Endothelial cell of umbilical vein (primary cell): ENCODE results near the gene ITGB1. TPM values are rescaled to one million over a fixed set of nuclear protein-coding genes. Genes with fewer than 3 reads are reported as not detected.

ENCODE experiments used
- BruUV-seq: library from RNA; stranded (reverse); fragments of 400-500 nt; replicated peaks from 2 replicates; lab custom pipeline; 2021; lab: Mats Ljungman, UMichigan
- CTCF ChIA-PET: fragments of 300-600, 350-600 bp; sonication (Branson Sonifier 250); formaldehyde crosslinking; loops from one replicate; lab custom pipeline; 2021; ENCODE audit warnings: antibody characterized with exemption, inconsistent platforms; lab: Charles Lee
- POLR2A ChIA-PET: fragments of 300-600, 350-600 bp; sonication (Branson Sonifier 250); formaldehyde crosslinking; loops from one replicate; lab custom pipeline; 2021; ENCODE audit warnings: antibody characterized with exemption, inconsistent platforms; lab: Charles Lee
- DNase-seq: peaks from one replicate; pipeline ENCODE4 v3.0.0-alpha.2; 2011; ENCODE audit warnings: low read depth, low spot score
- FAIRE-seq: peaks from 2 replicates; lab custom pipeline; 2011; peaks lifted over from hg19 to GRCh38; lab: Jason Lieb, UNC
- H2AFZ ChIP-seq: 2 replicates; pipeline ENCODE4 v1.6.0; 2012; ENCODE audit warnings: low read depth, low read length, control low read depth, inconsistent platforms
- H3K27ac ChIP-seq: 2 replicates; pipeline ENCODE4 v1.5.1; 2011; ENCODE audit warnings: low read depth, mild to moderate bottlenecking, control low read depth, low read length, moderate library complexity; ENCODE audit not compliant: insufficient read depth
- H3K27me3 ChIP-seq, 2 experiments: 2 replicates each; pipeline versions ENCODE4 v1.6.0 to v1.6.1; 2011; ENCODE audit warnings: low read length in 2 of 2, mixed read lengths in 1 of 2; ENCODE audit not compliant: control insufficient read depth in 2 of 2, insufficient read depth in 2 of 2
- H3K36me3 ChIP-seq, 2 experiments: 2 replicates in 1 of 2; 3 replicates in 1 of 2; pipeline ENCODE4 v1.5.1; 2011; ENCODE audit warnings: low read length in 2 of 2, mild to moderate bottlenecking in 1 of 2, moderate library complexity in 1 of 2; ENCODE audit not compliant: control insufficient read depth in 2 of 2, insufficient read depth in 2 of 2; ENCODE audit errors: extremely low read depth in 1 of 2
- H3K4me1 ChIP-seq: 3 replicates; pipeline ENCODE4 v1.5.1; 2011; ENCODE audit warnings: mild to moderate bottlenecking, low read length; ENCODE audit not compliant: control insufficient read depth, insufficient read depth; ENCODE audit errors: extremely low read depth
- H3K4me2 ChIP-seq: 2 replicates; pipeline ENCODE4 v1.6.1; 2011; ENCODE audit warnings: low read length, control low read depth, mixed read lengths; ENCODE audit not compliant: insufficient read depth
- H3K4me3 ChIP-seq, 3 experiments: fragments of 200-600 bp in 1 of 3; sonication (generic), shearing (Covaris generic) in 1 of 3; replicated peaks in 1 of 3; 2 replicates each; pipeline ENCODE4 v1.5.1; 2011 to 2016; ENCODE audit warnings: control low read depth in 3 of 3, low read length in 3 of 3, mild to moderate bottlenecking in 2 of 3, inconsistent platforms in 1 of 3, low read depth in 1 of 3, moderate library complexity in 1 of 3; ENCODE audit not compliant: insufficient read depth in 1 of 3
- H3K79me2 ChIP-seq: 2 replicates; pipeline ENCODE4 v1.6.0; 2012; ENCODE audit warnings: low read length, inconsistent platforms; ENCODE audit not compliant: control insufficient read depth, insufficient read depth
- H3K9ac ChIP-seq: replicated peaks from 2 replicates; pipeline ENCODE3; 2011; ENCODE audit warnings: low read length, control low read depth; ENCODE audit not compliant: insufficient read depth; ENCODE audit errors: extremely low read depth
- H3K9me1 ChIP-seq: replicated peaks from 3 replicates; pipeline ENCODE4 v1.6.0; 2011; ENCODE audit warnings: mild to moderate bottlenecking, low read length; ENCODE audit not compliant: control insufficient read depth, insufficient read depth; ENCODE audit errors: extremely low read depth
- H3K9me3 ChIP-seq: replicated peaks from 2 replicates; pipeline ENCODE4 v1.5.1; 2012; ENCODE audit warnings: low read length, inconsistent platforms; ENCODE audit not compliant: control insufficient read depth, insufficient read depth
- H4K20me1 ChIP-seq: replicated peaks from 2 replicates; pipeline ENCODE3; 2011; ENCODE audit warnings: mild to moderate bottlenecking, low read length; ENCODE audit not compliant: control insufficient read depth, insufficient read depth; ENCODE audit errors: extremely low read depth
- EZH2 ChIP-seq: IDR thresholded peaks from 2 replicates; pipeline ENCODE4 v1.6.1; 2012; ENCODE audit warnings: borderline replicate concordance, low read depth, mild to moderate bottlenecking, moderate library complexity, low read length, inconsistent platforms; ENCODE audit not compliant: severe bottlenecking
- GATA2 ChIP-seq: IDR thresholded peaks from 2 replicates; pipeline ENCODE4 v1.7.0; 2011; ENCODE audit warnings: low read depth, mild to moderate bottlenecking, moderate library complexity, mixed read lengths, low read length; ENCODE audit not compliant: insufficient read length, insufficient read depth
- POLR2A ChIP-seq: IDR thresholded peaks from 2 replicates; pipeline ENCODE4 v1.6.1; 2012; ENCODE audit warnings: low read depth, mild to moderate bottlenecking, control low read depth, low read length
- POLR2AphosphoS5 ChIP-seq: IDR thresholded peaks from 2 replicates; pipeline ENCODE4 v1.6.1; 2012; ENCODE audit warnings: low read depth, mild to moderate bottlenecking, control low read depth, low read length, moderate library complexity; ENCODE audit not compliant: insufficient read depth
- dilution Hi-C: fragments of 300-500 bp; cut with MboI; formaldehyde crosslinking; loops from one replicate; pipeline ENCODE4 v1.15.0; 2019; ENCODE audit warnings: low sequenced_read_pairs; ENCODE audit not compliant: extremely low pct_ligation_motif_present
- intact Hi-C: fragments of 100-400 bp; cut with micrococcal nuclease; formaldehyde crosslinking; loops from one replicate; pipeline ENCODE4 v1.10.0; 2022
- polyA plus RNA-seq, 4 experiments: library from polyadenylated mRNA; depleted of rRNA in 3 of 4; stranded (reverse) in 3 of 4; unstranded in 1 of 4; fragments of >200 nt; gene quantifications; 2 replicates each; pipeline versions ENCODE4 v1.2.1 to v1.2.3, GENCODE V29; 2011 to 2012; ENCODE audit warnings: missing spikeins in 1 of 4
- total RNA-seq: library from RNA; stranded (reverse); gene quantifications from 2 replicates; pipeline ENCODE4 v1.2.3, GENCODE V29; 2021
- TF ChIP-seq, protein P1 (sequence below): IDR thresholded peaks from 2 replicates; pipeline ENCODE4 v1.6.1; 2011; ENCODE audit not compliant: insufficient read depth, insufficient read length
- TF ChIP-seq, protein P2 (sequence below), 2 donors: IDR thresholded peaks; 1 replicate in 1 of 2; 2 replicates in 1 of 2; pipeline ENCODE4 v1.5.1; 2011; ENCODE audit warnings: low read length in 2 of 2, mild to moderate bottlenecking in 2 of 2, moderate library complexity in 2 of 2, control low read depth in 1 of 2, inconsistent platforms in 1 of 2, low read depth in 1 of 2; ENCODE audit not compliant: insufficient read depth in 1 of 2; ENCODE audit errors: extremely low read depth in 1 of 2

The ITGB1 gene
- total and polyA plus RNA-seq, 2 donors (not counting 3 experiments of a cell fraction or from before 2014, with no cell fraction given), result 424 to 1,147 TPM

DNA sequence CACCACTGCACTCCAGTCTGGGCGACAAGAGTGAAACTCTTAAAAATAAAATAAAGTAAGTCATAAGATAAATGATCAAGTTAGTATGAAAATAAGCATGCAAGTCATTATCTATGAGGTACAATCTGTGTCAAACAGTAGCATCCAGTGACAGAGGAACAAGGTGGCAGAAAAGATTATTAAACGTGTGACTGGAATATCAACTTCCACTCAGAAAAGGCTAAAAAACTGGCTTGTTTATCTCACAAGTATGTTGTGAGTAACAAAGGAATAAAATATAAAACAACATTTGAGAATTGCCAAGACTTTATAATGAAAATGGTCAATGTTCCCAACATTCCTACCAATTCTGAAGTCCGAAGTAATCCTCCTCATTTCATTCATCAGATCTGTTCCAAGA is 30.3 kb downstream of the ITGB1 start:
- no TSS peak for BruUV-seq
- H3K4me2 ChIP-seq, result no peak overlapping the region
- H3K79me2 ChIP-seq, result peaks cover 85% of the 10 kb centered on the region
- H4K20me1 ChIP-seq, result peaks cover 3% of the 10 kb centered on the region
- H3K9me1 ChIP-seq, result no peaks in the 10 kb centered on the region
- dilution Hi-C loops (no loop called here), intact Hi-C loops (no loop called here)
- FAIRE-seq (no peak), DNase-seq (no peak)
- no peaks in the 10 kb centered on the region for H3K9me3 ChIP-seq
- H3K27ac ChIP-seq, result no peak overlapping the region
- CTCF ChIA-PET, result no interaction called here
- no peak overlapping the region for H2AFZ ChIP-seq
- POLR2A ChIA-PET, result no interaction called here
- H3K27me3 ChIP-seq, result no peaks in the 10 kb centered on the region
- no peak overlapping the region for H3K4me3 ChIP-seq
- TF ChIP-seq EZH2, result no peak
- no peak for TF ChIP-seq POLR2AphosphoS5
- no peak overlapping the region for H3K9ac ChIP-seq
- no peaks in the 10 kb centered on the region for H3K4me1 ChIP-seq
- peaks cover 24 to 52% of the 10 kb centered on the region in 2 experiments for H3K36me3 ChIP-seq

DNA sequence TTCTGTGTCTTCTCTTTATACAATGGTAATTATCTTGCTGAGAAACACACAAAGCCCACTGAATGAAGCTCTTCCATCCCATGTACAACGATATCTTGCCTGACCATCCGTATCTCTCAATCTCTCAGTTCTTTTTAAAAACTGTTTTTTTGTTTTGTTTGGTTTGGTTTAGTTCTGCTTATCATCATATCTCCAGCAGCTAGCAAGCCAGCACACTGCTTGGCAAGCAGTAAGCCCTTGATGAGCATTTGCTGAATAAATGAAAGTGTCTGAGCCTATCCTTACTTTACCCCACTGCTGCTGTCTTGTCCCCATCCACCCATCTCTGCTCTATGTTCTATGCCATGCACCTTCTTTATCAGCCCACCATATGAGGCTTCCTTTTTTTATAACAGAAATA is 34.2 kb downstream of the ITGB1 start:
- TF ChIP-seq GATA2 (no peak), POLR2AphosphoS5 (no peak), POLR2A (no peak)
- TF ChIP-seq, protein P1, sequence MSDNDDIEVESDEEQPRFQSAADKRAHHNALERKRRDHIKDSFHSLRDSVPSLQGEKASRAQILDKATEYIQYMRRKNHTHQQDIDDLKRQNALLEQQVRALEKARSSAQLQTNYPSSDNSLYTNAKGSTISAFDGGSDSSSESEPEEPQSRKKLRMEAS, result no peak
- TF ChIP-seq, protein P2, sequence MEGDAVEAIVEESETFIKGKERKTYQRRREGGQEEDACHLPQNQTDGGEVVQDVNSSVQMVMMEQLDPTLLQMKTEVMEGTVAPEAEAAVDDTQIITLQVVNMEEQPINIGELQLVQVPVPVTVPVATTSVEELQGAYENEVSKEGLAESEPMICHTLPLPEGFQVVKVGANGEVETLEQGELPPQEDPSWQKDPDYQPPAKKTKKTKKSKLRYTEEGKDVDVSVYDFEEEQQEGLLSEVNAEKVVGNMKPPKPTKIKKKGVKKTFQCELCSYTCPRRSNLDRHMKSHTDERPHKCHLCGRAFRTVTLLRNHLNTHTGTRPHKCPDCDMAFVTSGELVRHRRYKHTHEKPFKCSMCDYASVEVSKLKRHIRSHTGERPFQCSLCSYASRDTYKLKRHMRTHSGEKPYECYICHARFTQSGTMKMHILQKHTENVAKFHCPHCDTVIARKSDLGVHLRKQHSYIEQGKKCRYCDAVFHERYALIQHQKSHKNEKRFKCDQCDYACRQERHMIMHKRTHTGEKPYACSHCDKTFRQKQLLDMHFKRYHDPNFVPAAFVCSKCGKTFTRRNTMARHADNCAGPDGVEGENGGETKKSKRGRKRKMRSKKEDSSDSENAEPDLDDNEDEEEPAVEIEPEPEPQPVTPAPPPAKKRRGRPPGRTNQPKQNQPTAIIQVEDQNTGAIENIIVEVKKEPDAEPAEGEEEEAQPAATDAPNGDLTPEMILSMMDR (IDR thresholded peaks at IDR 0.05; ENCODE audit: extremely low read depth in 1 of 2, insufficient read depth in 1 of 2, low read depth in 1 of 2, low read length in 2 of 2), result no peak
- no peak for FAIRE-seq
- Histone ChIP-seq H3K79me2 (peaks cover 75% of the 10 kb centered on the region), H4K20me1 (no peaks in the 10 kb centered on the region), H3K9me1 (no peaks in the 10 kb centered on the region), H3K4me2 (no peak overlapping the region), H3K4me1 (no peaks in the 10 kb centered on the region), H3K36me3 (peaks cover 23 to 58% of the 10 kb centered on the region in 2 experiments), H3K27ac (no peak overlapping the region), H2AFZ (no peak overlapping the region), H3K9me3 (no peaks in the 10 kb centered on the region), H3K9ac (no peak overlapping the region), H3K4me3 (no peak overlapping the region), H3K27me3 (no peaks in the 10 kb centered on the region)
- BruUV-seq, result no TSS peak
- no peak for DNase-seq
- POLR2A ChIA-PET, result no interaction called here
- intact Hi-C loops (no loop called here), dilution Hi-C loops (no loop called here)
- CTCF ChIA-PET, result interaction anchor here (1.7 kb wide), 1 partner anchor 85 kb away, joined by 8 read pairs; no protein-coding TSS in a partner anchor
